ENCODE measurements around the gene RNF227. TPM values are rescaled to one million over a fixed set of nuclear protein-coding genes. Genes with fewer than 3 reads are reported as not detected.

The RNF227 gene
- total RNA-seq, 1 donor from 2014 or later: 9.3 TPM

DNA sequence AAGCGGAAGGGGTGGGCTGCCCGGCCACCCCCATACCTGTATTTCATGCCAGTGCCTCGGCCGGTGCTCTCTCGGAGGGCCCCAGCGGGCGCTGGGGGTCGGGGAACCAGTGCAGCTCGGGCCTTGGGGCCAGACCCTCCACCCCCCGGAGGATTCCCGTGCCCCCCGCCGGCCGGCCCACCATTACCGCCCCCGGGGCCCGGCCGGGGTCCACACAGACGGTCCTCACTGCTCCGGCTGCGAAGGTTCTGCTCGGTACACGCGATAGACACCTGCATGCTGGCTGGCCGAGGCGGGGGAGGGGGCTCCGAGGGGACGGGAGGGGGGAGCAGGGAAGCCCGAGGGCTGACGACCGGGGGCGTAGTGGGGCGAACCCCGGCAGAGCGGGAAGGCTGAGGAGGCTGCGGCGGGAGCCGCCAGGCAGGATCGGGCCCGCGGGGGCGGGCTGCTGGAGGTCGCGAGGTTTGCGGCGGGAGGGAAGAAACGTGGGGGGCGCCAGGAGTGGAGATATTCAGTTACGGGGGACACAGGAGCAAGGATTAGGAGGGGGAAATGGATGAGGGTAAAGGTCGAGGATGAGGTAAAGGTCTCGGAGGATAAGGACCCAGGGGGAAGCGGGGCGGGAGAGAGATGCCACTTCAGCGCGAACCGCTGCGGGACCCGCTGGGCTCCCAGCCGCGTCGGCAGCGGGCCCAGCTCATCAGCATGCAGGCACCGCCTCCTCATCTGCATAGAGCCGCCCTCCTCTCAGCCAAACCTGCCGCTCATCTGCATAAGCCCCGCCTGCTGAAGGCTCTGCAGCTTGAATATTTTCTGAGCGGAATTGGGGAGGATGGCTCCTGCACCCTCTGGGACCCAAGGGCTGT lies 13.3 kb upstream of the RNF227 start, which contains the start of gene KCNAB3:
KCNAB3 (minus strand) TSS at position 699 of the 866 bp plus-strand sequence; CDS start at position 278, 421 bp downstream.
- peak; percentile 73 for DNase-seq

- DNase-seq: no peak
Observed at GRCh38 chr17:7927596-7927995, 11.5 kb upstream of the RNF227 start.

- peak; percentile 76 for DNase-seq
Observed at GRCh38 chr17:7922845-7923628, 6.9 kb upstream of the RNF227 start.

- DNase-seq: no peak
Observed at GRCh38 chr17:7922269-7922844, 6.3 kb upstream of the RNF227 start.

- no peak for DNase-seq
Observed at GRCh38 chr17:7916808-7917207, 719 bp upstream of the RNF227 start.

DNA sequence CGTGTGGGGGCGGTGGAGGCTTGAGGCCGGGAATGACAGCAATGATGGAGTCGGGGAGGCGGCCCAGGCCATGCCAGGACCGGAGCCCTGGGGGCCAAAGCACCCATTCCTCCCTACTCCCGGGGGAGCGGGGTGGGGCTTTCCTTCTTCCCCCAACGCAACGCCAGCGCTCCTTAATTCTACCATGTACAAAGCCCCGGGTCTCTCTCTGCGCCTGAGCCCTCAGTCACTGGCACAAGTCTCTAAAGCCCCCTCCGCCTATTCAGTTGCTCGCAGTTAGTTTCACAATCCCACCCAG lies 245 bp upstream of the RNF227 start:
- no peak for DNase-seq

DNA sequence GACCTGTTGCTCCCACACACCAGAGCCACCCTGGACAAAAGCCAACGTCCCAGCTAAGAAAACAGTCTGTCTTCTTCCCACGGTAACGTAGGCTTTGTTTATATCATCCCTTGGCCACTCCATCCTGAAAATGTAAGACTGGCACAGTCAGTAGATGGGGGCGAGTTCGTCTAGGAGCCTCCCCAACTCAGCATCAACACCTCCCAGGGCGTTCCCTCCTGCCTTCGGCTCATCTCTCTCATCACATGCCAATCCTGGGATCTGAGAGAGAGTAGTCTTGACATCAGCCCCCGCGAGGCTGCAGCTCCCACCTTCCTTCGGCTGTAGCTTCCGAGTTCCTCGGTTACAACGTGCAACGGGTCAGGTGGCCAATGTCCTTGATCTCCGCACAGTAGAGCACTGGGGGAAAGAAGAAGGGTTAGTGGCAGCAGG lies 894 bp downstream of the RNF227 start:
- peak; percentile 52 for DNase-seq

GRCh38 chr17:7912927-7913524 lies 3.1 kb downstream of the RNF227 start:
- DNase-seq: no peak

GRCh38 chr17:7911116-7911515 lies 5.0 kb downstream of the RNF227 start:
- no peak for DNase-seq

GRCh38 chr17:7910711-7911110 lies 5.4 kb downstream of the RNF227 start:
- DNase-seq: no peak

- DNase-seq: no peak
Observed at GRCh38 chr17:7910281-7910680, 5.8 kb downstream of the RNF227 start.

DNA sequence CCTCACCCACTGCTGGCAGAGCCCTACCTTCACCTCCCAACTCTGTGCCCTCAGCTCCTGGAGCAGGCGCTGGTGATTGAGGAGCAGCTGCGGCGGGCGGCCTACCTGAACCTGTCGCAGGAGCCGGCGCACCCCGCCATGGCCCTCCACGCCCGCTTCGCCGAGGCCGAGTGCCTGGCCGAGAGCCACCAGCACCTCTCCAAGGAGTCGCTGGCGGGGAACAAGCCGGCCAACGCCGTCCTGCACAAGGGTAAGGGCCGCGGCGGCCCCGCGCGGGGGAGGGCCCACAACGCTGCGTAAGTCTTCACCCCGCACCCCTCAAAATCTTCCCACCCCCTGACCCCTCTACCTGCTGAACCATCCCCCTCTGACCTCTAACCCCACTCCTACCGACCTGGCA lies 7.0 kb downstream of the RNF227 start:
- DNase-seq: no peak

DNA sequence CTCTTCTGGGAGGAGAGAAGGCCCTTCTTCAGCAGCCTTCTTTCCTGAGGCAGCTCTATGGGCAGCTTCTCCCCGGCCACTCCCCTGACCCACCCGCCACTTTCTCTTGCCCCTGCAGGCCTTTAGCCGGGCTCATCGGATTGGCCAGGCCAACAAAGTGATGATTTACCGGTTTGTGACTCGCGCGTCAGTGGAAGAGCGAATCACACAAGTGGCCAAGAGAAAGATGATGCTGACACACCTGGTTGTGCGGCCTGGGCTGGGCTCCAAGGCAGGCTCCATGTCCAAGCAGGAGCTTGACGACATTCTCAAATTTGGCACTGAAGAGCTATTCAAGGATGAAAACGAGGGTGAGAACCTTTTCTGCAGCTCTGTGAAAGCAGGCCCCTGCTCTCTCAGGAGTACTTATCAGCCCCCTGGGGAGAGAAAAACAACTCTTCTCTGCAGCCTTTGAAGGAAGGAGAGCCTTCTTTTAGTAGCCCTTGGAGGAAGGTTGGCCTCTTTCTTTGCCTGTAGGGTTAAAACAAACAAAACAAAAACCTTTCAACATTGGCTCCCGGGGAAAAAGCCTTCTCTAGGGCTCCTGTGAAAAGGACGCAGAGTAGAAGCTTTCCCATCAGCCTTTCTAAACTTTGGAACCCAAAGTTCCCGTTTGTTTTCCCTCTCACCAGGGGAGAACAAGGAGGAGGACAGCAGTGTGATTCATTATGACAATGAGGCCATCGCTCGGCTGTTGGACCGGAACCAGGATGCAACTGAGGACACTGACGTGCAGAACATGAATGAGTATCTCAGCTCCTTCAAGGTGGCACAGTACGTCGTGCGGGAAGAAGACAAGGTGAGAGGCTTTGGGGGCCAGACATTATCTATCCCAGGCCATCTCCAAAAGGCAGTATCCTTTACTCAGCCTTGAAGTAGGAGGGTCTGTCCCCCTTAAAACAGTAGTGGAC lies 12.7 kb downstream of the RNF227 start:
- DNase-seq: no peak

GRCh38 chr17:7897773-7898172 lies 18.3 kb downstream of the RNF227 start:
- peak; percentile 27 for DNase-seq

- DNase-seq: no peak
Observed at GRCh38 chr17:7897090-7897489, 19.0 kb downstream of the RNF227 start.

DNA sequence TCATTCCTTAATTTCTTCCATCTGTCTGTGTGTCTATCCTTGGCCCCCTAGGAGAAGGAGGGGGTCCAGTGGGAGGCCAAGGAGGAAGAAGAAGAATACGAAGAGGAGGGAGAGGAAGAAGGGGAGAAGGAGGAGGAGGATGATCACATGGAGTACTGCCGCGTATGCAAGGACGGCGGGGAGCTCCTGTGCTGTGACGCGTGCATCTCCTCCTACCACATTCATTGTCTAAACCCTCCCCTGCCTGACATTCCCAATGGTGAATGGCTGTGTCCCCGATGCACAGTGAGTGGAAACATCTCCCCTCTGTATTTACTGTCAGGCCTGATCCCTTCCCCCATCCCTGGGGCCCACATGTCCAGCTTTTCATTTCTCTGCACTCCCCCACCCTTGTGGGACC lies 21.2 kb downstream of the RNF227 start:
- DNase-seq: no peak

DNA sequence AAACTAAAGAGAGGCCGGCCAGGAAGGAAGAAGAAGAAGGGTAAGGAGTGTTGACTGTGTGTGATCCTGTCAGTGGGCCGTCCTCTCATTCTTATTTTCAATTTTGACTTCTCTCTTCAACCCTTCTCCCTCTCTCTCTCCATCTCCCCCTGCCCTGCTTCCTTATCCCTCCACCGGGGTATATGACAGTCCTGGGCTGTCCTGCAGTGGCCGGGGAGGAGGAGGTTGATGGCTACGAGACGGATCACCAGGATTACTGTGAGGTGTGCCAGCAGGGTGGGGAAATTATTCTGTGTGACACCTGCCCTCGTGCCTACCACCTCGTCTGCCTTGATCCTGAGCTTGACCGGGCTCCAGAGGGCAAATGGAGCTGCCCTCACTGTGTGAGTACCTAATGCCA lies 21.9 kb downstream of the RNF227 start:
- DNase-seq: no peak

DNA sequence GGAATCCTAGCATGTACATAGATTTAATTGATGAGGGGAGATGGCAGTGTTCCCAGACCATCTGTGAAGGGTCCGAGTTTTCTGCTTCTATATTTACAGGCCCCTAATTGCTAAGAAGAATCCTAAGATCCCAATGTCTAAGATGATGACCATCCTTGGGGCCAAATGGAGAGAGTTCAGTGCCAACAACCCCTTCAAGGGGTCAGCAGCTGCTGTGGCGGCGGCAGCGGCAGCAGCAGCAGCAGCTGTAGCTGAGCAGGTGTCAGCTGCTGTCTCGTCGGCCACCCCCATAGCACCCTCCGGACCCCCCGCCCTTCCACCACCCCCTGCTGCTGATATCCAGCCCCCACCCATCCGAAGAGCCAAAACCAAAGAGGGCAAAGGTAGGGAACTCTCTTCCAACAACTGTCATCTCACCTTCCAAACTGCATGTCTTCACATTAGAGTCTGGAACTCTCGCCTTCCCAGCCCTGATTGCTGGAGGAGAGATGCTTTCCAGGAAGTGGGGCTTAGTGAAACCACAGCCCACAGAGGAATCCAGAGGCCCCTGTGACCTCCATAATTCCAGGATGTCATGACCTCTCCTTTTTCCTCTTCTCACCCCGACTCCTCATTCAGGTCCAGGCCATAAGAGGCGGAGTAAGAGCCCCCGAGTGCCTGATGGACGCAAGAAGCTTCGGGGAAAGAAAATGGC lies 22.8 kb downstream of the RNF227 start:
- no peak for DNase-seq

DNA sequence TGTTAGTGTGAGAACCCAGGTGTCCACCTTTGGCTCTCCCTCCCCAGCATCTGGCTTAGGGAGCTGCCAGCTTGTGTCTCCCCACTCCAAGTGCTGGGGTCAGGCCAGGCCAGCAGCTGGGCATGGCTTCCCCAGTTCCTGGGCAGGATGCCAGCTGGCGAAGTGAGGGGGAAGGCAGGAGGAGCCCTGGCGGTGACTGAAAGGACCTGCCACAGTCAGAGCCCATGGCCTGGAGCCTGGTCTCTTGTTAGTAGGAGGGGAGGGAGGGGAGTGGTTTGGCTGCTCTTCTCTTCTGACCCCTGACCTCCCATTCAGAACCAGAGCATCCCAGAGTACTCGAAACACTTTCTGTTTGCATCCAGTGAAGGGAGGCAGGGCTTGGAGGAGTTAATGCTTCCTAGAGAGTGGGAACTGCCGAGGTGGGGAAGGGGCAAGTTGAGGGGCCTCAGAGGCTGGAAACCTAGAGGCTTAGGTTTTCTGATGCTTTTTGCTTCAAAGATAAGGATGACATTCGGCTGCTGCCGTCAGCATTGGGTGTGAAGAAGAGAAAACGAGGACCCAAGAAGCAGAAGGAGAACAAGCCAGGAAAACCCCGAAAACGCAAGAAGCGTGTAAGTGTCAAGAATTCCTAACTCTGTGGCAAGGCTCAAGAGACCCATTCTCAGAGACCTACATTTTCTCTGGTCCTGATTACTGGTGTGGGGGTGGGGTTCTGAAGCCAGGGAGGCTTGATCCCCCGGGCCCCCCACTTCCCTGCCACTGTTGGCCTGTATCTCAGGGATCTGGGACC lies 26.7 kb downstream of the RNF227 start:
- DNase-seq: peak; percentile 72

Data from skin of body (tissue), 2 donors.